GM12878 (cell line): Measurements from ENCODE around the gene COL1A1. TPM values are rescaled to one million over a fixed set of nuclear protein-coding genes. Genes with fewer than 3 reads are reported as not detected.
A peak's percentile ranks its signal among the peaks of the same experiment; 100 is the strongest.

Source experiments
- ATAC-seq: fragments of 200-7000 bp; cut with Tn5 transposase; 3 replicates; pipeline ENCODE4 v1.9.1; 2020; ENCODE audit warnings: mild to moderate bottlenecking, moderate library complexity
- BruUV-seq: library from RNA; stranded (reverse); fragments of 400-500 nt; replicated peaks from 2 replicates; lab custom pipeline; 2021; lab: Mats Ljungman, UMichigan
- CTCF ChIA-PET: fragments of 300-600 bp; sonication (Branson Sonifier 250); formaldehyde crosslinking; extraction: SDS; loops from one replicate; lab custom pipeline; 2021; ENCODE audit warnings: inconsistent platforms; lab: Yijun Ruan, JAX
- POLR2A ChIA-PET: fragments of 350-600 bp; formaldehyde crosslinking; extraction: SDS; loops from one replicate; lab custom pipeline; 2021; ENCODE audit warnings: inconsistent platforms; lab: Charles Lee
- RAD21 ChIA-PET: fragments of 300-600 bp; sonication (Branson Sonifier 250); formaldehyde crosslinking; loops from one replicate; lab custom pipeline; 2023; ENCODE audit warnings: antibody characterized with exemption; ENCODE audit not compliant: unreplicated experiment; lab: Charles Lee
- SMC1A ChIA-PET: fragments of 300-600 bp; sonication (Branson Sonifier 250); formaldehyde crosslinking; loops from one replicate; lab custom pipeline; 2023; ENCODE audit not compliant: unreplicated experiment, uncharacterized antibody; lab: Charles Lee
- DNase-seq: peaks from one replicate; pipeline ENCODE4 v3.0.0-alpha.2; 2011; ENCODE audit warnings: low read depth, low spot score
- FAIRE-seq: peaks from 3 replicates; lab custom pipeline; 2011; peaks lifted over from hg19 to GRCh38; lab: Jason Lieb, UNC
- H2AFZ ChIP-seq: 2 replicates; pipeline ENCODE4 v1.6.0; 2011; ENCODE audit warnings: low read depth, low read length, control low read depth; ENCODE audit not compliant: control insufficient read depth
- H3K27ac ChIP-seq: 2 replicates; pipeline ENCODE4 v1.5.1; 2011; ENCODE audit warnings: control low read depth; ENCODE audit not compliant: control insufficient read depth, insufficient read depth
- H3K27me3 ChIP-seq, 2 experiments: replicated peaks in 1 of 2; 2 replicates each; pipeline versions ENCODE4 v1.6.0 to v1.6.1; 2011; ENCODE audit warnings: low read length in 1 of 2; ENCODE audit not compliant: control insufficient read depth in 2 of 2, insufficient read depth in 2 of 2
- H3K36me3 ChIP-seq, 2 experiments: 2 replicates each; pipeline ENCODE4 v1.5.1; 2011; ENCODE audit warnings: low read length in 1 of 2; ENCODE audit not compliant: control insufficient read depth in 2 of 2, insufficient read depth in 2 of 2
- H3K4me1 ChIP-seq: 2 replicates; pipeline ENCODE4 v1.6.1; 2011; ENCODE audit warnings: mild to moderate bottlenecking, low read length, moderate library complexity, mixed read lengths; ENCODE audit not compliant: control insufficient read depth, insufficient read depth
- H3K4me2 ChIP-seq: 2 replicates; pipeline ENCODE4 v1.6.0; 2011; ENCODE audit warnings: control low read depth; ENCODE audit not compliant: control insufficient read depth, insufficient read depth
- H3K4me3 ChIP-seq: fragments of 200-600 bp; sonication (generic); 2 replicates; pipeline ENCODE4 v1.5.1; 2016
- H3K79me2 ChIP-seq: 2 replicates; pipeline ENCODE4 v1.6.0; 2011; ENCODE audit warnings: low read length; ENCODE audit not compliant: control insufficient read depth, insufficient read depth
- H3K9ac ChIP-seq: 2 replicates; pipeline ENCODE4 v1.8.0; 2011; ENCODE audit warnings: low read length, control low read depth, mixed read lengths; ENCODE audit not compliant: control insufficient read depth, insufficient read depth
- H3K9me3 ChIP-seq: replicated peaks from 3 replicates; pipeline ENCODE4 v1.5.1; 2011; ENCODE audit warnings: mild to moderate bottlenecking, low read length; ENCODE audit not compliant: control insufficient read depth, insufficient read depth
- H4K20me1 ChIP-seq: 2 replicates; pipeline ENCODE4 v1.6.0; 2011; ENCODE audit not compliant: control insufficient read depth, insufficient read depth
- WGBS: methylation state at CpG from one replicate; pipeline ENCODE4 v1.1.6; 2016; ENCODE audit warnings: low lambda C conversion rate; ENCODE audit not compliant: insufficient replicate concordance, insufficient coverage; ENCODE audit errors: missing lambda C conversion rate; 5-methylcytosine and 5-hydroxymethylcytosine counted together
- in situ Hi-C: fragments of 300-500 bp; cut with MboI; formaldehyde crosslinking; loops from 9 replicates; pipeline ENCODE4 v1.14.3; 2018; ENCODE audit warnings: mixed read lengths
- intact Hi-C: fragments of 100-400 bp; cut with micrococcal nuclease; formaldehyde crosslinking; loops from one replicate; pipeline ENCODE4 v1.14.2; 2022; ENCODE audit not compliant: unreplicated experiment
- polyA plus RNA-seq, 11 experiments: library from polyadenylated mRNA; depleted of rRNA in 4 of 11; unstranded in 6 of 11; stranded (reverse) in 5 of 11; fragments of >200 nt; fragmentation: Nextera tagmentation in 4 of 11; fragmentation: Illumina TruSeq in 1 of 11; extraction: Ambion mirVana in 4 of 11; extraction: Trizol in 1 of 11; gene quantifications; 1 replicate in 1 of 11; 2 replicates in 10 of 11; pipeline versions ENCODE4 v1.2.1 to v1.2.3, GENCODE V29; 2011 to 2016; ENCODE audit warnings: inconsistent platforms in 2 of 11, missing spikeins in 2 of 11, low read depth in 1 of 11
- total RNA-seq, 4 experiments: library from RNA; depleted of rRNA in 3 of 4; stranded (reverse); fragments of >200 nt in 3 of 4; fragmentation: Illumina TruSeq in 1 of 4; extraction: Trizol in 1 of 4; gene quantifications; 2 replicates each; pipeline versions ENCODE4 v1.2.1 to v1.2.3, GENCODE V29; 2013 to 2021
- TF ChIP-seq, protein P1 (sequence below): fragments of 450-650 bp; IDR thresholded peaks from 2 replicates; pipeline ENCODE4 v1.6.1; 2017; ENCODE audit warnings: mild to moderate bottlenecking, low read depth, inconsistent platforms; ENCODE audit not compliant: poor library complexity, severe bottlenecking

Gene COL1A1
- total and polyA plus RNA-seq, 10 of the 15 experiments (the other 5 are each of a cell fraction or from before 2014, with no cell fraction given) = 0.18 to 7.7 (median 2.3) TPM

DNA sequence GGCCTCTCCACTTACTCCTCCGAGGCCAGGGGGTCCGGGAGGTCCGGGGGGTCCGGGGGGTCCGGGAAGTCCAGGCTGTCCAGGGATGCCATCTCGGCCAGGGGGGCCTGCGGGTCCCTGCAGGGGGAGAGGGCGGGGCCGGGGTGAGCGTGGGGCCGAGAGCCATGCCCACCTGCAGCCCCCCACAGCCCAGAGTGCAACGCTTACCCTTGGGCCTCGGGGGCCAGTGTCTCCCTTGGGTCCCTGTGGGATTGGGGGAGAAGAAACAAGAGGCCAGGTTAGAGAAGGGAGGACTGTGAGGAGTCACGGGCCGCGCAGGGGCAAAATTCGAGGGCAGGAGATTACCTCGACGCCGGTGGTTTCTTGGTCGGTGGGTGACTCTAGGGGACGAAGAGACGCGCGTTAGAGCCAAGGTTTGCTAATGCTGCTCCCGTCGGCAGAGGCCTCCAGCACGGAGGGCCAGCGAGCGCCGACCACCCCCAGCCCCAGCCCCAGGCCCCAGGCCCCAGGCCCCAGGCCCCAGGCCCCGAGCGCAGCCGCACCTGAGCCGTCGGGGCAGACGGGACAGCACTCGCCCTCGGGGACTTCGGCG is 2.1 kb downstream of the COL1A1 start:
- BruUV-seq = no TSS peak
- ChIA-PET CTCF (interaction anchor here (0.7 to 8.3 kb wide), 24 partner anchors 12 to 286 kb away, joined by 3 to 294 read pairs (median 8); partner anchors contain the start of genes RSAD1, SGCA and TMEM92), SMC1A (interaction anchor here (0.7 to 6.3 kb wide), 15 partner anchors 11 to 128 kb away, joined by 3 to 177 read pairs (median 6); partner anchors contain the start of genes SGCA and TMEM92), RAD21 (interaction anchor here (0.6 to 5.9 kb wide), 20 partner anchors 11 to 990 kb away, joined by 3 to 106 read pairs (median 8); partner anchors contain the start of gene TMEM92), POLR2A (interaction anchor here (0.6 to 1.6 kb wide), 10 partner anchors 12 to 1007 kb away, joined by 3 to 14 read pairs (median 4); partner anchors contain the start of gene TMEM92)
- no peaks in the 10 kb centered on the region for H3K9me3 ChIP-seq
- in situ Hi-C loops (loop anchor here (5.0 to 10.0 kb wide), 2 partner anchors 37 to 95 kb away; no protein-coding TSS in a partner anchor), intact Hi-C loops (no loop called here)
- no peak overlapping the region; the same call in 1 of the 2 replicates for H3K4me3 ChIP-seq
- H3K4me1 ChIP-seq = peaks cover 9% of the 10 kb centered on the region
- DNase-seq (no peak), ATAC-seq (no peak), FAIRE-seq (no peak)
- no peaks in the 10 kb centered on the region for H3K36me3 ChIP-seq
- H3K9ac ChIP-seq = no peak overlapping the region
- peaks cover 9 to 11% of the 10 kb centered on the region in 2 experiments for H3K27me3 ChIP-seq
- H3K79me2 ChIP-seq = no peaks in the 10 kb centered on the region
- no peak overlapping the region for H2AFZ ChIP-seq
- no peaks in the 10 kb centered on the region for H4K20me1 ChIP-seq
- TF ChIP-seq, protein P1, sequence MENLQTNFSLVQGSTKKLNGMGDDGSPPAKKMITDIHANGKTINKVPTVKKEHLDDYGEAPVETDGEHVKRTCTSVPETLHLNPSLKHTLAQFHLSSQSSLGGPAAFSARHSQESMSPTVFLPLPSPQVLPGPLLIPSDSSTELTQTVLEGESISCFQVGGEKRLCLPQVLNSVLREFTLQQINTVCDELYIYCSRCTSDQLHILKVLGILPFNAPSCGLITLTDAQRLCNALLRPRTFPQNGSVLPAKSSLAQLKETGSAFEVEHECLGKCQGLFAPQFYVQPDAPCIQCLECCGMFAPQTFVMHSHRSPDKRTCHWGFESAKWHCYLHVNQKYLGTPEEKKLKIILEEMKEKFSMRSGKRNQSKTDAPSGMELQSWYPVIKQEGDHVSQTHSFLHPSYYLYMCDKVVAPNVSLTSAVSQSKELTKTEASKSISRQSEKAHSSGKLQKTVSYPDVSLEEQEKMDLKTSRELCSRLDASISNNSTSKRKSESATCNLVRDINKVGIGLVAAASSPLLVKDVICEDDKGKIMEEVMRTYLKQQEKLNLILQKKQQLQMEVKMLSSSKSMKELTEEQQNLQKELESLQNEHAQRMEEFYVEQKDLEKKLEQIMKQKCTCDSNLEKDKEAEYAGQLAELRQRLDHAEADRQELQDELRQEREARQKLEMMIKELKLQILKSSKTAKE = no peak
- WGBS = 44% methylated on average over 27 of the region's 41 CpGs
- H3K4me2 ChIP-seq = peak overlapping the region; percentile 80
- no peak overlapping the region for H3K27ac ChIP-seq
